AG09309 (cell line): ENCODE data around the gene GTPBP4.

Experiments used
- DNase-seq: peaks from one replicate; pipeline ENCODE4 v3.0.0-alpha.2; 2010; ENCODE audit warnings: low read depth
- H3K4me3 ChIP-seq: 2 replicates; pipeline ENCODE4 v1.5.1; 2011; ENCODE audit warnings: mild to moderate bottlenecking, low read depth, low read length, moderate library complexity; ENCODE audit not compliant: control insufficient read depth
- TF ChIP-seq, protein P1 (sequence below): IDR thresholded peaks from 2 replicates; pipeline ENCODE4 v1.5.1; 2011; ENCODE audit warnings: mild to moderate bottlenecking, low read depth, low read length, inconsistent platforms; ENCODE audit not compliant: insufficient read depth, control insufficient read depth; ENCODE audit errors: missing control alignments

Gene GTPBP4

GRCh38 chr10:978826-979421 is 9.3 kb upstream of the GTPBP4 start:
- TF ChIP-seq, protein P1, sequence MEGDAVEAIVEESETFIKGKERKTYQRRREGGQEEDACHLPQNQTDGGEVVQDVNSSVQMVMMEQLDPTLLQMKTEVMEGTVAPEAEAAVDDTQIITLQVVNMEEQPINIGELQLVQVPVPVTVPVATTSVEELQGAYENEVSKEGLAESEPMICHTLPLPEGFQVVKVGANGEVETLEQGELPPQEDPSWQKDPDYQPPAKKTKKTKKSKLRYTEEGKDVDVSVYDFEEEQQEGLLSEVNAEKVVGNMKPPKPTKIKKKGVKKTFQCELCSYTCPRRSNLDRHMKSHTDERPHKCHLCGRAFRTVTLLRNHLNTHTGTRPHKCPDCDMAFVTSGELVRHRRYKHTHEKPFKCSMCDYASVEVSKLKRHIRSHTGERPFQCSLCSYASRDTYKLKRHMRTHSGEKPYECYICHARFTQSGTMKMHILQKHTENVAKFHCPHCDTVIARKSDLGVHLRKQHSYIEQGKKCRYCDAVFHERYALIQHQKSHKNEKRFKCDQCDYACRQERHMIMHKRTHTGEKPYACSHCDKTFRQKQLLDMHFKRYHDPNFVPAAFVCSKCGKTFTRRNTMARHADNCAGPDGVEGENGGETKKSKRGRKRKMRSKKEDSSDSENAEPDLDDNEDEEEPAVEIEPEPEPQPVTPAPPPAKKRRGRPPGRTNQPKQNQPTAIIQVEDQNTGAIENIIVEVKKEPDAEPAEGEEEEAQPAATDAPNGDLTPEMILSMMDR = no peak
- no peak for DNase-seq

DNA sequence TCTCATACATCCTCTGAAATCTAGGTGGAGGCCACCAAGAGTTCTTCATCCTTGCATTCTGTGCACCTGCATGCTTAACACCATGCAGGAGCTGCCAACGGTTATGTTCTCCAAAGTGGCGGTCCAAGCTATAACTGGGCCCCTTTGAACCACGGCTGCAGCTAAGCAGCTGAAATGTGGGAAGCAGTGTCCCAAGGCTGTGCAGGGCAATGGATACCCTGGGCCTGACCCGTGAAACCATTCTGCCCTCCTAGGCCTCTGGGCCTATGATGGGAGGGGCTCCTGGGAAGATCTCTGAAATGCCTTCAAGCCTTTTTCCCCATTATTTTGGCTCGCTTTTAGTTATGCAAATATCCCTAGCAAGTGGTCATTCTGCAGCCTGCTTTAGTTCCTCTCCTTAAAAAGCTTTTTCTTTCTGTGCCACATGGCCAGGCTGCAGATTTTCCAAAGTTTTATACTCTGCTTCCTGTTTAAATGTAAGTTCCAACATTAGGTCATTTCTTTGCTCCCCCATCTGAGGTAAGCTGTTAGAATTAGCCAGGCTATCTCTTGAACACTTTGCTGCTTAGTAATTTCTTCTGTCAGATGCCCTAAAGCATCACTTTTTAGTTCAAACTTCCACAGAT is 7.7 kb upstream of the GTPBP4 start:
- no peak overlapping the region for H3K4me3 ChIP-seq
- no peak for DNase-seq
- TF ChIP-seq, protein P1 = no peak

More at GRCh38 chr10:978826-979421, 9.3 kb upstream of the GTPBP4 start:
- H3K4me3 ChIP-seq = no peak overlapping the region

DNA sequence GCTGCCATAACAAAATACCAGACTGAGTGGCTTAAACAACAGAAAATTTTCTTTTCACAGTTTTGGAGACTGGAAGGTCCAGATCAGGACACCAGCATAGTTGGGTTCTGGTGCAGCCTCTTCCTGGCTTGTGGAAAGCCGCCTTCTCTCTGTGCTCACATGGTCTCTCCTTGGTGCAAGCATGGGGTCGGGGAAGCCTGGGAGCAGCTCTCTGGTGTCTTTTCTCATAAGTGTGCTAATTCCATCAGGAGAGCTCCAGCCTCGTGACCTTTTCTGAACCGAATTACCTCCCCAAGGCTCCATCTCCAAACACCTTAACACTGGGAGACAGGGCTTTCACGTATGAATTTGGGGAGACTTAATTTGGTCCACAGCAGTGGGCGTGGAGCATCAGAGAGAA is 4.8 kb upstream of the GTPBP4 start:
- TF ChIP-seq, protein P1 = no peak
- H3K4me3 ChIP-seq = no peak overlapping the region
- DNase-seq = no peak

- H3K4me3 ChIP-seq = no peak overlapping the region
- no peak for DNase-seq
- TF ChIP-seq, protein P1 = no peak
Observed at GRCh38 chr10:983971-984655, 4.1 kb upstream of the GTPBP4 start.

GRCh38 chr10:985361-985760 is 2.9 kb upstream of the GTPBP4 start:
- TF ChIP-seq, protein P1 = no peak
- DNase-seq = no peak
- no peak overlapping the region for H3K4me3 ChIP-seq

DNA sequence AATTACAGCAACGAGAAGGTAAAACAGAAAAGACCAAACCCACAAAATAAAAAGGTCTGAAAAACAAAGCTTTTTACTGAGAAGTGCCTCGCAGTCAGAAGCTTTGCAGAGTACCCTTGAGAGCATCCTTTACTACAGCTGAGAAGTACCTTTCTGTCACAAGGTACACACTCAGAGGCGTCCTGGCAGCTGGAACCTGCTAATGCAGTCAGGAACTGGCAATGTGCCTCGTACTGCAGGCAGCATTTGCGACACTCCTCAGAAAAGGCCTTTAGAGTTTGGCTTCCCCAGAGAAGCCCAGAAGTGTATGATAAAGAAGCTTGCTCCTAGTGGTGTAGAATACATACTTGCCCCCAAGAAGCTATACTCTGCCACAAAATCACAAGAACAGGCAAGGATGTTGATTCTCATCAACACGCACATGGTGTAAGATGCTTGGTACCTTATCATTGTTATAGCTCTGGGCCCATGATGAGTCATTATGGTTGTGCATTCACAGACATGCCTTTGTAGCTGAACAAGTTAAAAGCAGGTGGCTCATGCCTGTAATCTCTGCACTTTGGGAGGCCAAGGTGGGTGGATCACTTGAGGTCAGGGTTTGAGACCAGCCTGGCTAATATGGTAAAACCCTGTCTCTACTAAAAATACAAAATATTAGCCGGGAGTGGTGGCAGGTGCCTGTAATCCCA is 2.0 kb upstream of the GTPBP4 start:
- DNase-seq = no peak
- TF ChIP-seq, protein P1 = no peak
- no peak overlapping the region for H3K4me3 ChIP-seq
